ENCODE data around the gene DENND1A. TPM values are rescaled to one million over a fixed set of nuclear protein-coding genes. Genes with fewer than 3 reads are reported as not detected.
A peak's percentile ranks its signal among the peaks of the same experiment; 100 is the strongest.

DENND1A gene
- total RNA-seq, 6 experiments from 2014 or later: 13.9 to 22.6 (median 16.3) TPM

- H3K4me1 ChIP-seq: no peaks in the 10 kb centered on the region
- H3K9me3 ChIP-seq: no peaks in the 10 kb centered on the region
- intact Hi-C loops (cut with DNase I): no loop called here
- ATAC-seq (no peak), DNase-seq (no peak)
- no peak overlapping the region for H3K27ac ChIP-seq
- TF ChIP-seq CTCF (IDR thresholded peaks at IDR 0.05): no peak
- TF ChIP-seq POLR2A (IDR thresholded peaks at IDR 0.05): no peak
- H3K27me3 ChIP-seq: no peaks in the 10 kb centered on the region
- no peak overlapping the region for H3K4me3 ChIP-seq
- H3K36me3 ChIP-seq: peaks cover 0 to 1% (median 0%) of the 10 kb centered on the region in 4 donors
Measured at GRCh38 chr9:123441769-123442168, 488.2 kb downstream of the DENND1A start.

GRCh38 chr9:123440256-123440655, 489.7 kb downstream of the DENND1A start:
- TF ChIP-seq CTCF (IDR thresholded peaks at IDR 0.05) (no peak), POLR2A (IDR thresholded peaks at IDR 0.05) (no peak)
- Histone ChIP-seq H3K4me1 (no peaks in the 10 kb centered on the region), H3K4me3 (no peak overlapping the region), H3K9me3 (no peaks in the 10 kb centered on the region), H3K27ac (no peak overlapping the region), H3K36me3 (peaks cover 0 to 4% (median 0%) of the 10 kb centered on the region in 4 donors), H3K27me3 (no peaks in the 10 kb centered on the region)
- no peak for ATAC-seq
- peak in 1 of 3 donors; percentile 33 for DNase-seq
- WGBS (ENCODE audit: insufficient coverage, low coverage, low lambda C conversion rate, missing lambda C conversion rate): 92% methylated on average over 6 of the region's 11 CpGs
- intact Hi-C loops (cut with DNase I): no loop called here

- DNase-seq: peak in 1 of 3 donors; percentile 34
- intact Hi-C loops (cut with DNase I): no loop called here
- WGBS (ENCODE audit: insufficient coverage, low coverage, low lambda C conversion rate, missing lambda C conversion rate): 78% methylated on average over 4 of the region's 4 CpGs
Measured at GRCh38 chr9:123438821-123439220, 491.1 kb downstream of the DENND1A start.

GRCh38 chr9:123438321-123438720, 491.6 kb downstream of the DENND1A start:
- peak in 1 of 3 donors; percentile 35 for DNase-seq
- H3K36me3 ChIP-seq: peaks cover 0 to 4% (median 0%) of the 10 kb centered on the region in 4 donors

More at GRCh38 chr9:123438821-123439220, 491.1 kb downstream of the DENND1A start:
- H3K4me1 ChIP-seq: no peaks in the 10 kb centered on the region
- H3K4me3 ChIP-seq: no peak overlapping the region
- peaks cover 0 to 4% (median 0%) of the 10 kb centered on the region in 4 donors for H3K36me3 ChIP-seq
- no peak overlapping the region for H3K27ac ChIP-seq
- H3K27me3 ChIP-seq: no peaks in the 10 kb centered on the region
- no peak for ATAC-seq
- H3K9me3 ChIP-seq: no peaks in the 10 kb centered on the region
- no peak for TF ChIP-seq POLR2A (IDR thresholded peaks at IDR 0.05)
- TF ChIP-seq CTCF (IDR thresholded peaks at IDR 0.05): no peak

More at GRCh38 chr9:123438321-123438720, 491.6 kb downstream of the DENND1A start:
- Histone ChIP-seq H3K27me3 (no peaks in the 10 kb centered on the region), H3K4me3 (no peak overlapping the region), H3K4me1 (no peaks in the 10 kb centered on the region), H3K27ac (no peak overlapping the region), H3K9me3 (no peaks in the 10 kb centered on the region)
- intact Hi-C loops (cut with DNase I): no loop called here
- ATAC-seq: peak in 2 of 4 donors; percentile 19 to 43
- 71% methylated on average over 1 of the region's 8 CpGs for WGBS (ENCODE audit: insufficient coverage, low coverage, low lambda C conversion rate, missing lambda C conversion rate)
- TF ChIP-seq CTCF (IDR thresholded peaks at IDR 0.05): no peak
- TF ChIP-seq POLR2A (IDR thresholded peaks at IDR 0.05): no peak

Data from right lobe of liver (tissue), 6 donors.